ENCODE results near the gene ADK. TPM values are rescaled to one million over a fixed set of nuclear protein-coding genes. Genes with fewer than 3 reads are reported as not detected.

ADK gene
- total and polyA plus RNA-seq, 8 donors: 7.2 to 66.1 (median 21.5) TPM

DNA sequence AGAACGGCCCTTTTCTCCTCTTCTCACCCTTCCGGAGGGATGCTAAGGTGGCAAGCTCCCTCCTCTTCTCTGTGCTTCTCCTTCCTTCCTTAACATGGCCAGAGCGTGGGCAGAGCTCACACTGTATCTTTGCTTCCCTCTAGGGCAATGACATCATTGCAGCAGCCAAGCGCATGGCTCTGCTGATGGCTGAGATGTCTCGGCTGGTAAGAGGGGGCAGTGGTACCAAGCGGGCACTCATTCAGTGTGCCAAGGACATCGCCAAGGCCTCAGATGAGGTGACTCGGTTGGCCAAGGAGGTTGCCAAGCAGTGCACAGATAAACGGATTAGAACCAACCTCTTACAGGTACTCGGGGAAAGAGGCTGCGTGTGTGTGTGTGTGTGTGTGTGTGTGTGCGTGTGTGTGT, 37.0 kb upstream of the ADK start:
- H3K27me3 ChIP-seq: no peaks in the 10 kb centered on the region
- peaks cover 0 to 26% (median 11%) of the 10 kb centered on the region in 4 donors for H3K4me1 ChIP-seq
- WGBS, 5 donors: 81 to 87% (median 82%) methylated on average over 12 of the region's 12 CpGs
- H3K36me3 ChIP-seq: peaks cover 72 to 100% (median 99%) of the 10 kb centered on the region in 4 donors
- no peak for TF ChIP-seq EP300 (IDR thresholded peaks at IDR 0.05)
- TF ChIP-seq, protein P1, sequence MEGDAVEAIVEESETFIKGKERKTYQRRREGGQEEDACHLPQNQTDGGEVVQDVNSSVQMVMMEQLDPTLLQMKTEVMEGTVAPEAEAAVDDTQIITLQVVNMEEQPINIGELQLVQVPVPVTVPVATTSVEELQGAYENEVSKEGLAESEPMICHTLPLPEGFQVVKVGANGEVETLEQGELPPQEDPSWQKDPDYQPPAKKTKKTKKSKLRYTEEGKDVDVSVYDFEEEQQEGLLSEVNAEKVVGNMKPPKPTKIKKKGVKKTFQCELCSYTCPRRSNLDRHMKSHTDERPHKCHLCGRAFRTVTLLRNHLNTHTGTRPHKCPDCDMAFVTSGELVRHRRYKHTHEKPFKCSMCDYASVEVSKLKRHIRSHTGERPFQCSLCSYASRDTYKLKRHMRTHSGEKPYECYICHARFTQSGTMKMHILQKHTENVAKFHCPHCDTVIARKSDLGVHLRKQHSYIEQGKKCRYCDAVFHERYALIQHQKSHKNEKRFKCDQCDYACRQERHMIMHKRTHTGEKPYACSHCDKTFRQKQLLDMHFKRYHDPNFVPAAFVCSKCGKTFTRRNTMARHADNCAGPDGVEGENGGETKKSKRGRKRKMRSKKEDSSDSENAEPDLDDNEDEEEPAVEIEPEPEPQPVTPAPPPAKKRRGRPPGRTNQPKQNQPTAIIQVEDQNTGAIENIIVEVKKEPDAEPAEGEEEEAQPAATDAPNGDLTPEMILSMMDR (IDR thresholded peaks at IDR 0.05): no peak
- no peak for TF ChIP-seq POLR2A (IDR thresholded peaks at IDR 0.05)
- H3K27ac ChIP-seq: peak overlapping the region in 3 of 5 donors; percentile 18 to 50 (median 40)
- no peak overlapping the region for H3K4me3 ChIP-seq
- DNase-seq: peak in 1 of 2 donors; percentile 20
- no peaks in the 10 kb centered on the region for H3K9me3 ChIP-seq
- intact Hi-C loops (cut with DNase I; ENCODE audit: low total_unique reads): no loop called here

- H3K36me3 ChIP-seq: peaks cover 43 to 100% (median 100%) of the 10 kb centered on the region in 4 donors
- 82 to 92% (median 90%) methylated on average over 4 of the region's 4 CpGs for WGBS, 5 donors
- intact Hi-C loops (cut with DNase I; ENCODE audit: low total_unique reads): no loop called here
These were observed 33.3 kb upstream of the ADK start for GRCh38 chr10:74117738-74118137.

DNA sequence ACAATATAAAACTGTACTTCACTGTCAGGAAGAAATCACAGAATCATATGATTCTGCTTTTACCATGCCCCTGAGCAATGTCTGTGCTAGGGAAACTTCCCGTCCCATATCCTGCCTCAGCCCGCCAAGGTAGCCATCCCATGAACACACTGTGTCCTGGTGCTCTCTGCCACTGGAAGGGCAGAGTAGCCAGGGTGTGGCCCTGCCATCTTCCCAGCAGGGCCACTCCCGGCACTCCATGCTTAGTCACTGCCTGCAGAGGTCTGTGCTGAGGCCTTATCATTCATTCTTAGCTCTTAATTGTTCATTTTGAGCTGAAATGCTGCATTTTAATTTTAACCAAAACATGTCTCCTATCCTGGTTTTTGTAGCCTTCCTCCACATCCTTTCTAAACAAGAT, 32.2 kb upstream of the ADK start:
- Histone ChIP-seq H3K27ac (peak overlapping the region in 3 of 5 donors; percentile 20 to 57 (median 49)), H3K27me3 (no peaks in the 10 kb centered on the region), H3K36me3 (peaks cover 49 to 100% (median 100%) of the 10 kb centered on the region in 4 donors)

More at GRCh38 chr10:74117738-74118137, 33.3 kb upstream of the ADK start:
- Histone ChIP-seq H3K9me3 (no peaks in the 10 kb centered on the region), H3K4me3 (no peak overlapping the region), H3K27me3 (no peaks in the 10 kb centered on the region), H3K4me1 (peaks cover 0 to 57% (median 26%) of the 10 kb centered on the region in 4 donors), H3K27ac (no peak overlapping the region)
- DNase-seq: no peak
- TF ChIP-seq, protein P1 (IDR thresholded peaks at IDR 0.05): no peak
- TF ChIP-seq POLR2AphosphoS5 (IDR thresholded peaks at IDR 0.05): no peak
- TF ChIP-seq EP300 (IDR thresholded peaks at IDR 0.05): no peak
- no peak for TF ChIP-seq POLR2A (IDR thresholded peaks at IDR 0.05)

DNA sequence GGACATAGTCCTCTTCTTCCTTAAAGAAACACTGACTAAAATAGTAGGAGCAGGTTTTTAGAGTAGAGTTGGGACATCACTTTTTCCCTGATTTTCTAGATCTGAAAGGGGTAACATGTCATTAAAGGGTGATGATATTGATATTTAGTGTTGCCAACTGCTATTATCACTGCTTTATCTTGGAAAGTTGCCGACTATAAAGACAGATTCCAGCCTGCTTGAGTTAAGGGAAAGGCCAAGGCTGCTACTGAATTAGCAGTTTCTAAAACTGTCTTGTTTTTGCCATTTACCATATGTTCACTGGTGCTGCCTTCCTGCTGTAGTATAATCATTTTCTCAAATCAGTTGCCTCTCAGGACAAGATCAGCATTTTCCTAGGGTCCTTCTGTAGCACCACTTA, 30.1 kb upstream of the ADK start:
- 16 to 36% (median 33%) methylated on average over 1 of the region's 1 CpG for WGBS, 5 donors
- intact Hi-C loops (cut with DNase I; ENCODE audit: low total_unique reads): no loop called here
- H3K4me1 ChIP-seq: peaks cover 0 to 50% (median 19%) of the 10 kb centered on the region in 4 donors
- H3K9me3 ChIP-seq: no peaks in the 10 kb centered on the region
- H3K27ac ChIP-seq: peak overlapping the region in 2 of 5 donors; percentile 11 to 15
- no peaks in the 10 kb centered on the region for H3K27me3 ChIP-seq
- TF ChIP-seq EP300 (IDR thresholded peaks at IDR 0.05) (no peak), POLR2A (IDR thresholded peaks at IDR 0.05) (no peak), POLR2AphosphoS5 (IDR thresholded peaks at IDR 0.05) (no peak)
- TF ChIP-seq, protein P1 (IDR thresholded peaks at IDR 0.05): no peak
- H3K36me3 ChIP-seq: peaks cover 39 to 100% (median 100%) of the 10 kb centered on the region in 4 donors
- no peak overlapping the region for H3K4me3 ChIP-seq
- no peak for DNase-seq

More for the DNA sequence above, 32.2 kb upstream of the ADK start:
- no peak for DNase-seq
- no peak for TF ChIP-seq EP300 (IDR thresholded peaks at IDR 0.05)
- TF ChIP-seq POLR2A (IDR thresholded peaks at IDR 0.05): no peak
- TF ChIP-seq, protein P1 (IDR thresholded peaks at IDR 0.05): no peak
- no peak for TF ChIP-seq POLR2AphosphoS5 (IDR thresholded peaks at IDR 0.05)
- Histone ChIP-seq H3K9me3 (no peaks in the 10 kb centered on the region), H3K4me1 (peaks cover 0 to 53% (median 20%) of the 10 kb centered on the region in 4 donors), H3K4me3 (no peak overlapping the region)
- 67 to 84% (median 74%) methylated on average over 3 of the region's 3 CpGs for WGBS, 5 donors
- intact Hi-C loops (cut with DNase I; ENCODE audit: low total_unique reads): no loop called here

All from stomach (tissue), 9 donors.